Activated CD8-positive, alpha-beta memory T cell treated with anti-CD3 and anti-CD28 coated beads, Interleukin-2, amount 50 U/mL, for 24 hours (primary cell): Measurements from ENCODE around the gene GAL.

ENCODE experiments used
- DNase-seq: peaks from one replicate; pipeline ENCODE4 v3.0.0-alpha.2; 2020; ENCODE audit errors: extremely low read depth

Gene GAL

GRCh38 chr11:68658661-68659060 is 25.7 kb upstream of the GAL start:
- no peak for DNase-seq

GRCh38 chr11:68659158-68659921 is 25.0 kb upstream of the GAL start:
- DNase-seq = no peak

GRCh38 chr11:68660066-68660810 is 24.1 kb upstream of the GAL start:
- no peak for DNase-seq

- no peak for DNase-seq
Measured at GRCh38 chr11:68661014-68661413, 23.3 kb upstream of the GAL start.

- DNase-seq = no peak
Measured at GRCh38 chr11:68661697-68662603, 22.4 kb upstream of the GAL start.

- no peak for DNase-seq
Measured at GRCh38 chr11:68663482-68664010, 20.8 kb upstream of the GAL start.

GRCh38 chr11:68664141-68664540 is 20.2 kb upstream of the GAL start:
- DNase-seq = no peak

- no peak for DNase-seq
Measured at GRCh38 chr11:68664906-68665305, 19.4 kb upstream of the GAL start.

- no peak for DNase-seq
Measured at GRCh38 chr11:68665436-68665835, 18.9 kb upstream of the GAL start.

- DNase-seq = no peak
Measured at GRCh38 chr11:68666849-68667248, 17.5 kb upstream of the GAL start.

GRCh38 chr11:68667511-68668500 is 16.5 kb upstream of the GAL start:
- DNase-seq = no peak

- DNase-seq = no peak
Measured at GRCh38 chr11:68669301-68670090, 14.8 kb upstream of the GAL start.

GRCh38 chr11:68670208-68670992 is 13.9 kb upstream of the GAL start:
- no peak for DNase-seq

- DNase-seq = no peak
Measured at GRCh38 chr11:68673306-68673945, 10.9 kb upstream of the GAL start.

- DNase-seq = no peak
Measured at GRCh38 chr11:68673991-68674390, 10.4 kb upstream of the GAL start.

GRCh38 chr11:68674461-68674860 is 9.9 kb upstream of the GAL start:
- DNase-seq = no peak

GRCh38 chr11:68677432-68677831 is 6.9 kb upstream of the GAL start:
- no peak for DNase-seq

GRCh38 chr11:68678031-68678441 is 6.3 kb upstream of the GAL start:
- DNase-seq = no peak
